Renal pelvis (tissue), 12 donors: ENCODE measurements around the gene OSBPL2. TPM values are rescaled to one million over a fixed set of nuclear protein-coding genes. Genes with fewer than 3 reads are reported as not detected.
A peak's percentile ranks its signal among the peaks of the same experiment; 100 is the strongest.

Experiments
- DNase-seq: peaks from one replicate; pipeline ENCODE4 v3.0.0-alpha.2; 2013
- long read RNA-seq, 16 experiments: transcript quantifications; one replicate each; lab custom pipeline, GENCODE V29; 2026
- polyA plus RNA-seq, 3 donors: library from polyadenylated mRNA; unstranded; fragments of 120-200 nt; gene quantifications; one replicate each; pipeline ENCODE4 v1.2.1, GENCODE V29; 2013; ENCODE audit not compliant: insufficient read length in 3 of 3

OSBPL2 gene
- polyA plus RNA-seq: 10 to 100 TPM; 27.6 to 40.8 (median 39.3) TPM
- long read RNA-seq, donor 1, full-length matches to known transcripts: 3 of 3 reads
- long read RNA-seq, donor 1, partial matches to known transcripts: 0 of 3 reads
- long read RNA-seq, donor 1, other reads (novel, unspliced or antisense): 0 of 3 reads
- long read RNA-seq, donor 2, full-length matches to known transcripts: 5 of 5 reads
- long read RNA-seq, donor 2, partial matches to known transcripts: 0 of 5 reads
- long read RNA-seq, donor 2, other reads (novel, unspliced or antisense): 0 of 5 reads
- long read RNA-seq, donor 3, full-length matches to known transcripts: 5 of 5 reads
- long read RNA-seq, donor 3, partial matches to known transcripts: 0 of 5 reads
- long read RNA-seq, donor 3, other reads (novel, unspliced or antisense): 0 of 5 reads
- long read RNA-seq, donor 4, full-length matches to known transcripts: 7 of 7 reads
- long read RNA-seq, donor 4, partial matches to known transcripts: 0 of 7 reads
- long read RNA-seq, donor 4, other reads (novel, unspliced or antisense): 0 of 7 reads
- long read RNA-seq, donor 5, full-length matches to known transcripts: 1 of 1 reads
- long read RNA-seq, donor 5, partial matches to known transcripts: 0 of 1 reads
- long read RNA-seq, donor 5, other reads (novel, unspliced or antisense): 0 of 1 reads
- long read RNA-seq, donor 6: 0 reads
- long read RNA-seq, donor 7, full-length matches to known transcripts: 7 of 7 reads
- long read RNA-seq, donor 7, partial matches to known transcripts: 0 of 7 reads
- long read RNA-seq, donor 7, other reads (novel, unspliced or antisense): 0 of 7 reads
- long read RNA-seq, donor 8, full-length matches to known transcripts: 2 of 2 reads
- long read RNA-seq, donor 8, partial matches to known transcripts: 0 of 2 reads
- long read RNA-seq, donor 8, other reads (novel, unspliced or antisense): 0 of 2 reads
- long read RNA-seq, donor 9, full-length matches to known transcripts: 7 of 7 reads
- long read RNA-seq, donor 9, partial matches to known transcripts: 0 of 7 reads
- long read RNA-seq, donor 9, other reads (novel, unspliced or antisense): 0 of 7 reads
- long read RNA-seq, donor 10, full-length matches to known transcripts: 6 of 6 reads
- long read RNA-seq, donor 10, partial matches to known transcripts: 0 of 6 reads
- long read RNA-seq, donor 10, other reads (novel, unspliced or antisense): 0 of 6 reads
- long read RNA-seq, donor 11, full-length matches to known transcripts: 2 of 2 reads
- long read RNA-seq, donor 11, partial matches to known transcripts: 0 of 2 reads
- long read RNA-seq, donor 11, other reads (novel, unspliced or antisense): 0 of 2 reads
- long read RNA-seq, donor 12, full-length matches to known transcripts: 7 of 7 reads
- long read RNA-seq, donor 12, partial matches to known transcripts: 0 of 7 reads
- long read RNA-seq, donor 12, other reads (novel, unspliced or antisense): 0 of 7 reads
- long read RNA-seq, donor 13, full-length matches to known transcripts: 3 of 3 reads
- long read RNA-seq, donor 13, partial matches to known transcripts: 0 of 3 reads
- long read RNA-seq, donor 13, other reads (novel, unspliced or antisense): 0 of 3 reads
- long read RNA-seq, donor 14, full-length matches to known transcripts: 3 of 10 reads
- long read RNA-seq, donor 14, partial matches to known transcripts: 7 of 10 reads
- long read RNA-seq, donor 14, other reads (novel, unspliced or antisense): 0 of 10 reads
- long read RNA-seq, donor 15, full-length matches to known transcripts: 6 of 20 reads
- long read RNA-seq, donor 15, partial matches to known transcripts: 14 of 20 reads
- long read RNA-seq, donor 15, other reads (novel, unspliced or antisense): 0 of 20 reads
- long read RNA-seq, donor 16, full-length matches to known transcripts: 4 of 4 reads
- long read RNA-seq, donor 16, partial matches to known transcripts: 0 of 4 reads
- long read RNA-seq, donor 16, other reads (novel, unspliced or antisense): 0 of 4 reads

GRCh38 chr20:62237801-62238568 lies at the start of gene OSBPL2:
OSBPL2 (plus strand) TSS chr20:62238521; CDS start chr20:62256185, 17,664 bp downstream.
- DNase-seq: peak; percentile 97

GRCh38 chr20:62190639-62191411 lies 47.5 kb upstream of the OSBPL2 start:
- no peak for DNase-seq

- DNase-seq: no peak
Observed at GRCh38 chr20:62191781-62192559, 46.4 kb upstream of the OSBPL2 start.

GRCh38 chr20:62192635-62193034 lies 45.7 kb upstream of the OSBPL2 start:
- DNase-seq: no peak

- no peak for DNase-seq
Observed at GRCh38 chr20:62193079-62194025, 45.0 kb upstream of the OSBPL2 start.

- DNase-seq: no peak
Observed at GRCh38 chr20:62195075-62195405, 43.3 kb upstream of the OSBPL2 start.

GRCh38 chr20:62195736-62196135 lies 42.6 kb upstream of the OSBPL2 start:
- no peak for DNase-seq

- no peak for DNase-seq
Observed at GRCh38 chr20:62196286-62196685, 42.0 kb upstream of the OSBPL2 start.

- no peak for DNase-seq
Observed at GRCh38 chr20:62197311-62197710, 41.0 kb upstream of the OSBPL2 start.

- DNase-seq: no peak
Observed at GRCh38 chr20:62197801-62198200, 40.5 kb upstream of the OSBPL2 start.

- DNase-seq: no peak
Observed at GRCh38 chr20:62198496-62198895, 39.8 kb upstream of the OSBPL2 start.

- no peak for DNase-seq
Observed at GRCh38 chr20:62198931-62199330, 39.4 kb upstream of the OSBPL2 start.

- no peak for DNase-seq
Observed at GRCh38 chr20:62200491-62201172, 37.7 kb upstream of the OSBPL2 start.

GRCh38 chr20:62201173-62202082 lies 36.9 kb upstream of the OSBPL2 start:
- no peak for DNase-seq

- DNase-seq: no peak
Observed at GRCh38 chr20:62202083-62202395, 36.3 kb upstream of the OSBPL2 start.
